ENCODE results near the gene LYPD1.

DNA sequence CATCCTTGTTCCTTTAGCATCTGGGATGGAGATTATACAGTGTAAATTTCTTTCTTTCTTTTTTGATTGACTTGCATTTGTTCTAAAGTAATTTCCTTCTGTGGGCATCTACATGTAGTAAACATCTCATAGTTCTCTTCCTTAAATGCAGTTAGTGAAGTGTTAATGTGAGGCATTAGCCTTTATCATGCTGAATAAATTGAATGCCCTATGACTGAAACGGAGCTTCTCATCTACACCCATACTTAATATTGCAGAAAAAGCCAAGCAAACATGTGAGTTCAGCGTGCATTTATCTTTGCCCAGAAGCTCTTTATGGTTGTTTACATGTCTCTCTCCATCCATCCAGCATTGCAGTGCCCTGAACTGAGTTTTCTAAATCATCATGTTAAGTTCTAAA is 58.3 kb downstream of the LYPD1 start:
- TF ChIP-seq, protein P1, sequence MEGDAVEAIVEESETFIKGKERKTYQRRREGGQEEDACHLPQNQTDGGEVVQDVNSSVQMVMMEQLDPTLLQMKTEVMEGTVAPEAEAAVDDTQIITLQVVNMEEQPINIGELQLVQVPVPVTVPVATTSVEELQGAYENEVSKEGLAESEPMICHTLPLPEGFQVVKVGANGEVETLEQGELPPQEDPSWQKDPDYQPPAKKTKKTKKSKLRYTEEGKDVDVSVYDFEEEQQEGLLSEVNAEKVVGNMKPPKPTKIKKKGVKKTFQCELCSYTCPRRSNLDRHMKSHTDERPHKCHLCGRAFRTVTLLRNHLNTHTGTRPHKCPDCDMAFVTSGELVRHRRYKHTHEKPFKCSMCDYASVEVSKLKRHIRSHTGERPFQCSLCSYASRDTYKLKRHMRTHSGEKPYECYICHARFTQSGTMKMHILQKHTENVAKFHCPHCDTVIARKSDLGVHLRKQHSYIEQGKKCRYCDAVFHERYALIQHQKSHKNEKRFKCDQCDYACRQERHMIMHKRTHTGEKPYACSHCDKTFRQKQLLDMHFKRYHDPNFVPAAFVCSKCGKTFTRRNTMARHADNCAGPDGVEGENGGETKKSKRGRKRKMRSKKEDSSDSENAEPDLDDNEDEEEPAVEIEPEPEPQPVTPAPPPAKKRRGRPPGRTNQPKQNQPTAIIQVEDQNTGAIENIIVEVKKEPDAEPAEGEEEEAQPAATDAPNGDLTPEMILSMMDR (IDR thresholded peaks at IDR 0.05), result no peak
- TF ChIP-seq POLR2A (IDR thresholded peaks at IDR 0.05), result no peak
